Cardiac septum (tissue), 1 donor: ENCODE results near the gene METTL21C. TPM values are rescaled to one million over a fixed set of nuclear protein-coding genes. Genes with fewer than 3 reads are reported as not detected.

Experiments
- DNase-seq: peaks from one replicate; pipeline ENCODE4 v3.0.0-alpha.2; 2020; ENCODE audit warnings: low spot score
- intact Hi-C: fragments of 100-400 bp; cut with DNase I; formaldehyde crosslinking; loops from one replicate; pipeline ENCODE4 v1.14.0; 2022
- total RNA-seq: library from RNA; stranded (reverse); fragmentation: NEBNext Ultra II Directional; extraction: Animal tissue kit (Norgen Biotek cat#: 25700); gene quantifications from one replicate; pipeline ENCODE4 v1.2.1, GENCODE V29; 2021
- donor health status: DM: no; HTN: no; CAD: no.

The METTL21C gene
- total RNA-seq, 1 donor from 2014 or later: not detected

DNA sequence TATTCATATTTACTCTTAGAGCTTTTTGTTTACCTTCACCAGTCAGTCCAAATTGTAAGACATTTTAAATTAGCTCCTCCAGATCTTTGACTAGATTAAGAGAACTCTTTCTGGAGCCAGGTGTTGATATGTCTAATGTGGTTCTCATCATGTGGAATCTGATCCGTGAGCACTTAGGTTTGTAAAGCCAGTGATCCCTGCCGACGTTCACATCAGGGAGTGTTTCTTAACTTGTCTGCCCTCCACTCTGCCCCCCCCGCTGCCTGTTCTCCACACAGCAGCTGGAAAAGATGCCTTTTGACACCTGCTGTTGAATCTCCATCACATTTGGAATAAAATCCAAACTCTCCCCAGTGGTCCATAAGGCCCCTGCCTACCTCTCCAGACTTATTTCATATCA, 17.7 kb downstream of the METTL21C start:
- DNase-seq: no peak
- intact Hi-C loops: no loop called here

DNA sequence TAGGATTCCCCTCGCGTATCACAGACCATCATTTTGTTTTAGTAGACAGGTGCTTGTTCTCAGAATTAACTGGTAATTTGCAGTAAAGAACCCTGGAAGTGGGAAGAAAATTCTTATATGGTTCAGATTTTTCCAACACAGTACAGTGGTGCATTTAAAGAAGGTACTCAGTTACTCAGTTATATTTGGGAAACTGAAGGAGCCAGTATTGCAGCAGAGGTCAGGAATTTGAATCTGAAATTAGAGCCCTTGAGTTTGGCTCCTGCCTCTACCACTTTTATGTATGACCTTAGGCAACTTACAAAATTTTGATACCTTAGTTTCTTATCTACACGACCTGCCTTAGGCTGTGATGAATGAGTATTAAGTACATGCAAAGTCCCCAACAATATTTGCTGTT, 19.7 kb downstream of the METTL21C start:
- intact Hi-C loops: no loop called here
- DNase-seq: no peak

DNA sequence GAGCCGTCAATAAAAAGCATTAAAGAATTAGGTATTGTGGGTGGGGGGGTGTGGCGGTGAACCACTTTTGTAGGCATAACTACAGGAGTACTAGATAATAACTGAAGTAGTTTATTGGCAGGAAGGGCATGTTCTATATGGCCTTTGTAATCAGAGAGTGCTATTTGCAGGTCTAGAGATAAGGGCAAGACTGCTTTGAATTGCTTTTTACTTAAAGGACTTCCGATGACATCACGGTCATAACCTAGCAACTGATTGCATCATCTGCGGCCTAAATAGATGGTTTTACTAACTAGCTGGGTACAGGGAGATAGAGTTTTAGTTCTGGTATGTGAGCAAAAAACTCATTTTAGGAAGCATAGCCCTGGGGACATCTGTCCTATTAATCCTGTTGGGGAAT, 24.7 kb downstream of the METTL21C start:
- no peak for DNase-seq
- intact Hi-C loops: no loop called here

DNA sequence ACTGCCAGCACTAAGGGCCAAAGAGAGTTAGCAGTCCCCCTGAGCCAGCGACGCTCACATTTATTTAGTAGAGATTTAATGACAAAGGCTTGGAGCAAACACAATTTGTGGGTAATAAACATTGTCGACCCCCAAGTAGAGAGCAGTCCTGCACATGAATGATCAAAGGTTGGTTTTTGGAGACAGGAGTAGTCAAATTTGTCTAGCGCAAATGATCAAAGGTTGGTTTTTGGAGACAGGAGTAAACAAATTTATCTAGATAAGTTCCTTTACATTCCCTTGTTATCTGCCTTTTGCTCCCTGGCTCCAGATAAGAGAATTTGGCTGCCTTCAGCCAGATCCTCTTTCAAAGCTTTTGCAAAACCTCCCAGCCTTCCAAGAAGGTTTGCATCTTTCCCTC, 26.9 kb downstream of the METTL21C start:
- DNase-seq: no peak

DNA sequence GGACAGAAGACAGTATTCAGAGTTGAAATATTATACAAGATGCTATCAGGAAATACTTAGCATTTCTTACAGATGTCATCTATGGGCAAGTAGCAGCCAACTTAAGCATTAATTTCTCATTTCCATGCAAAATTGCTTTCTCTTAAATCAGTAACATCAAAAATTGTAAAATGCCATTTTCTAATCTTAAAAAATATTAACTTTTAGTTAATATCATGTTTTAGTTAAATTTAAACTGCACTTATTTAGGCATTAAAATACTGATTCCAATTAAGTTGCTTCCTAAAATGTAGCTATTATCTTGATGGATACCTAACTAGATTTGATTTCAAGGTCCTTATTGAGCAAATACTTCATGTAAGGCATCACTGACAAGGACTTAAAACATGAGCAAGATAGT, 27.8 kb downstream of the METTL21C start:
- intact Hi-C loops: no loop called here
- no peak for DNase-seq

More for the DNA sequence above, 26.9 kb downstream of the METTL21C start:
- intact Hi-C loops: no loop called here

DNA sequence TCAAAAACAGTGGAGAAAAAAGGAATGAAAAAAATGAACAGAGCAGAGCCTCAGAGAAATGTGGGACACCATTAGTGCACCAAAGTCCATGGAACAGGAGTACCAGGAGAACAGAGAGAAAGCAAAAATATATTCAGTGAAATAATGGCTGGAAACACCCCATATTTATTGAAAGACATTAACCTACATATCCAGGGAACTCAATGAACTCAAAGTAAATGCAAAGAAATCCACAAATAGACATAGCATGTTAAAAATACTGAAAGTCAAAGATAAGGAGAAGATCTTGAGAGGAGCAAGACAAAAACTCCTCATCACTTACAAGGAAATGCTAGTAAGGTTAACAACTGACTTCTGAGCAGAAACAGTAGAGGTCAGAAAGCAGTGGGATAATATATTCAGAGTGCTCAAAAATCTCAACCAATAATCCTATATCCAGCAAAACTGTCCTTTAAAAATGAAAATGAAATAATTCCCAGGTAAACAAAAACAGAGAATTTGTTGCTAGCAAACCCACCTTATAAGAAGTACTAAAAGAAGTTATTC, 35.6 kb downstream of the METTL21C start:
- intact Hi-C loops: no loop called here

DNA sequence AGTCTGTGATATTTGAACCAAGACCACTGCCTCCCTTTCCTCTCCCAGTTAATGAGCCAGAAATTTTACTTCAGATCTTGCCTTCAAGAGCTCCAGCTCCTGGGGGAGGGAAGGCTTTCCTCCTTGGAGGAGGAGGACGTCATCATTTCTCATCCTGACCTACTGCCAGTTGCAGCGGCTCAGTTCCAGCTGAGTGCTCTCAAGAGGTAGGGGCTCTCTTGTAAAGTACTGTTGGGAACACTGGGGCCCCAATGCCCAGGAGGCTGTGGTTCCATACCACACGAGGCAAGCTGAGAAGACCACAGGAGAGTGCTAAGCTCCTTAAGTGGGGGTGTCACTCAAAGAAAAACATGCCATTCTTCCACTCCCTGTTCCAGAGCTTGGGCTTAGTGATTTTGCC, 36.2 kb downstream of the METTL21C start:
- intact Hi-C loops: no loop called here

More for the DNA sequence above, 35.6 kb downstream of the METTL21C start:
- no peak for DNase-seq

DNA sequence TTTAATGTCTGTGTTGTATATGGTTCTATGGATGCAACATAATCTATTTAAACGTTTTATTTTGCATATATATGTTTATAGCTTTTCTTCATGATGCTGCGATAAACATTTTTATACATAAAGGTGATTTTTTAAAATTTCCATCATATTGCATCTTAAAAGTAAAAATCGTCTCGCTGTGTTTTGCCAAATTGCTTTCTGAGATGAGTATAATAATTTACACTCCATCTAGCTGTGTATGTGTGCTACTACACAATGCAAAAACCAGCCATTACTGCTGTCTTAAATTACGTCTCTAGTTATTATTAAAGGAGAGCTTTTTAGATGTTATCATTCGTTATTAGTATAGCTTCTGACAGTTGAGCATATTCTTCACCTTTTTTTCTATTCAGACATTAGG, 37.2 kb downstream of the METTL21C start:
- intact Hi-C loops: no loop called here
- DNase-seq: no peak

More for the DNA sequence above, 36.2 kb downstream of the METTL21C start:
- no peak for DNase-seq

DNA sequence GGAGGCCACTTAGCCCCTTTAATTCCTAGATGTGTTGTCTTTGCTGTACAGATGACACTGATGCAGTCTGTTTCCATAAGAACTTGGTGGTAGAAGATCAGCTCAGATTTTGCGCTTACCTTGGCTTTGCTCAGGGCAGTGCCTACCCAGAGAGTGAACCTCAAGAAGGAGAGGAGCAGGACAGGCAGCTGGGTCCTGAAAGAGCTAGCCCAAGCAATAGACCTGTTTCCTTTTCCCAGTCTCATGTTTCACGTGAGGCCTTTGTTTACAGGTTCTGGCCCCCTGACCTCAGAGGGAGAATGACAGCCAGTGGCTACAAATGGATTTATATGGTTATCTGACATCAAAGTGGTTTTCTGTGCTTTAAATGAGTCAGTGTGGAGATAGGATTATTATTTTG, 40.1 kb downstream of the METTL21C start:
- intact Hi-C loops: no loop called here
- no peak for DNase-seq

DNA sequence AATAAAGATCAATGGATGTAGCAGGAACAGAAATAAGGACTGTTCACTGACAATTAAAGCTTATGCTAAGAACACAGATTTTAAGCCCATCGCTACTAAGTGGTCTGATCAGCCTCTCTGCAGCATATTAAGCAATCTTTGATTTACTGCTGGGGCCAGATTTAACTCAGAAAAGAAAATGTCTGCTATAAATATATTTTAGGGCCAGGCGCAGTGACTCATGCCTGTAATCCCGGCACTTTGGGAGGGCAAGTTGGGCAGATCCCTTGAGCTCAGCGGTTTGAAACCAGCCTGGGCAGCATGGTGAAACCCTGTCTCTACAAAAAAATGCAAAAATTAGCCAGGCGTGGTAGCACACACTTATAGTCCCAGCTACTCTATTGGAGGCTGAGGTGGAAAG, 43.0 kb downstream of the METTL21C start:
- intact Hi-C loops: no loop called here
- DNase-seq: no peak

DNA sequence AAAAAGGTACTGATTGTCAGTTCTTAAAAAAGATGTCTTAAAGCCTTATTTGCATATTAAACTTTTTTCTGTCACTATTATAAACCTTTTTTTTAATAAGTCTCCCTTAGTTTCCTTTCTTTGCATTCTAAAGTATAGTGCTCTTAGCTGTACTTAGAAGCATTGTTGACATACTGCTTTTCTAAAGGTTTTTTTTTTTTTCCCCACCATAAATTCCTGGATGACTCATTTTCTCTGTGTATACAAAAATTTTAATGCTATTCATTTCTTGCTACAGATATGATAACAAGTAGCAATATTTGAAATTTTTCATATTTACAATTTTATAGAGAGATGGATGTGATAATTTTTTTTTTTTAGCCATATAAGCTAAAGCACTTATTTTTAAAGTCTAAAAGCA, 43.5 kb downstream of the METTL21C start:
- no peak for DNase-seq
- intact Hi-C loops: no loop called here

DNA sequence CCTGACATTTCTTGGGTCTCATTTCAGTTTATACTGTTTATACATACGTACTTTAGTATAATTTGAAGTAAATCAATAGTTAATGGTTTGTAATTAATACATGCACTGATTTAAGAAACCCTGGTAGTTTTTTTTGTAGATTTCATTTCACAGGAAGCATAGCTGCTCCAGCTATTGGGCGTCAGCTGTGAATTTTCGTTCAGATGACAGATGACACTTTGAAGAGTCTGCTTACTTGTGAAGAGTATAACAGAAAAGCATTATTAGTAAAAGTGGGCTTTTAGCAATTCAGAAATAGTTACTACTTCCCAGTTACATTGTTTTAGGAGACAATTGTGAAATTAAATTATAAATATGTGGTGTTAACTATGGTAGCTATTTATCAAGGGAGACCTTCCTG, 44.4 kb downstream of the METTL21C start:
- no peak for DNase-seq
- intact Hi-C loops: no loop called here

DNA sequence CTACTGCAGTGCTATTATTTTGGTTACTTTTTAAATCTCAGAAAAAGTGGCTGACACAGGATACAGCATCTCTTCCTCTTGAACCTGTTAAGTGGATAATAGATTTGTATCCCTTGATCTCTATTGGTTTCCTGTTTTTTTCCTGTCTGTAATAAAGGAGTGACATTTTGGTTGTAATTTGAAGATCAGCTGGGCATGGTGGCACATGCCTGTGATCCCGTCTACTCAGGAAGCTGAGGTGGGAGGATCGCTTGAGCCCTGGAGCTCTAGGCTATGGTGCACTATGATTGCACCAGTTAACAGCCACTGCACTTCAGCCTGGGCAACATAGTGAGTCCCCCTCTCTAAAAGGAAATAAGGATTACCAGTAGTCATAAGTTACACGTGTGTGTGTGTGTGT, 46.8 kb downstream of the METTL21C start:
- intact Hi-C loops: no loop called here
- DNase-seq: no peak

DNA sequence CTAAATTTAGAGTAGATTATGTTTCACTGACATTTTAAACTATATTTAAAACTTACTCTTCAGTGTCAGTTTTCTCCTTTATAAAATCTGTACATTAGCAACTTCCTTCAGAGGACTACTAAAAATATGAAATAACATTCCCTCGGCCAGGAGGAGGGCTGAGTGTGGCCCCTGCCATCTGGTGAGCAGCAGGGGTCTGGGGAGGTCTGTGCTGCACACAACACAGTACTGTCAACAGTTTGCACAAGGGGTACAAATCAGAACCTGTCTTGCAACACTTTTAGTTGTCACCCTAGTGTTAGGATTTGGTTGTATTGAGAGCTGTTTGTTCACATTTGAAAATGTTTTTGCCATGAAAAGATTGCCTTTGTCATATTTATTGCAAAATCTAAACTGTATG, 49.1 kb downstream of the METTL21C start:
- no peak for DNase-seq
- intact Hi-C loops: no loop called here

DNA sequence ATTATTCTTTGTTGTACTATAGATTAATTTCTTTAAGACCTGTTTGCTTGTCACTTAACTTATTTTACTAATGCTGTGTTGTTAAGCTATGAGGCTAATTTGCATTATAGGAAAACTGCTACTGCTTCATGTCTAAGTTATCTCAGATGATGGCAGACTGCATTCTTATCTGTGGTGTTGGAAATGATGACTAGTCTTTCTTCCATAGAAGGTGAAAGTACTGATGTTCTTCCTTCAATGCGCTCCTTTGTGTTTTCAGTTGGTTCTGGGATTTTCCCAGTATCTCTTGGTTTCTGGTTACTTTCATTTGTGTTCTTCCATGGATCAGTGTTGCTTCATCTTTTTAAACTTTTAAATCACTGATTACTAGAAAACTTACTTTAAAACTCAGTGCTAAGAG, 51.2 kb downstream of the METTL21C start:
- intact Hi-C loops: no loop called here
- no peak for DNase-seq

DNA sequence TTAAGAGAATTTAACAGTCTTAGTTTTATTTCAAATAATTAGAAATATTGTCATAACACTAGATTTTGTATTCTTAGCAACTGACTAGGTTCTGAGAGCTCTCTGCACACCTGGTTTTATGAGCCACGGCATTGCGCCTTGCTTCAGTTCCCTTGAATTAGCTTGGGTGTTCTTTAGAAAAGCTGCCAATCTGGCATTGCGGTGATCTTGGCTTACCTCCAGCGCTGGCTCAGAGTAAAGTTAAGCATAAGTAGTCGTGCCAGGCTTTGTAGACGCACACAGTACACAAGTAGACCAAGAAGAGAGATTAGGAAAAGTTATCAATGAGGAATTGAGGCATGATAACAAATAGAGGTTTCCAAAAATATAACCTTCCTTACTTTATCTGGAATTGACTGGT, 52.4 kb downstream of the METTL21C start:
- intact Hi-C loops: no loop called here
- no peak for DNase-seq

DNA sequence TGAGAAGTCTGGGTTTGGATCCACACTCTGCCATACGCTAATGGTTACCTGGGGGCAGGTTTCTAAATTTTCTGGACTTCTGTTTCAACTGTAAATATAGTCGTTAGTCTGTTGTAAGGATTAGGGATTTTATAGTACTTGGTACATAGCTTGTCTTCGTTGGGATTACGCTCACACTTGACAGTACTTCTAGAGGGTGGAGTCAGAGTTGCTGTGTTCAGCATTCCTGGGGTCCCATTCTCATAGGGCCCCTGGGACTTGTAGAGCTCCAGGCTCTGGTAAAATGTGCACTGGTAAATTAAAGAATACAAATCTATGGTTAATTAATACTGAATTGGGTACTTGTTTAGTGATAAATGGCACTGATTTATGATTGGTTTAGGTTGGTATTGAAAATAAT, 52.8 kb downstream of the METTL21C start:
- DNase-seq: no peak
- intact Hi-C loops: no loop called here

DNA sequence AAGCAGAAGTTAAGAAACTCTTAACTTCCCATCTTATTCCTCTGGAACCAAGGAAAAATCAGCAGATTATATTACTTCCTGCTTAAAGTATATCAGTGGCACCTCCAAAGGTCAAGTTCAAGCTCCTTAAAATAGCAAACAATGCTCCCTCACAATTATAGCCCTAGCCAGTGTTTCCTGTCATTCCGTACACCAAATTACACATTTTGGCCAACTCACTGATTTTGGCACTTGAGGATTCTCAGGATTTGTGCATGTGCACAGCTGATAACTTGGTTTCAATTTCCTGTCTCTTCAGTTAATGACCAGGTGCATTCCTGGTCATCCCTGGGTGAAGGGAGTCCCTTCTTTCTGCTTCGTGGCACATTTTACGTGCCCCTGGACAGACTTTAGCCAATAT, 56.1 kb downstream of the METTL21C start:
- no peak for DNase-seq

More for the DNA sequence above, 56.1 kb downstream of the METTL21C start:
- intact Hi-C loops: no loop called here
